Stimulated activated CD8-positive, alpha-beta memory T cell treated with anti-CD3 and anti-CD28 coated beads, Interleukin-12 subunit alpha, Interleukin-12 subunit beta, amount 100 ng/mL, for 24 hours (primary cell): ENCODE results near the gene NTM.

Experiments used
- DNase-seq: peaks from one replicate; pipeline ENCODE4 v3.0.0-alpha.2; 2020; ENCODE audit errors: extremely low read depth

The NTM gene

GRCh38 chr11:132114185-132114584, 743.8 kb downstream of the NTM start:
- DNase-seq: no peak

- DNase-seq: no peak
Measured at GRCh38 chr11:132114743-132115142, 744.3 kb downstream of the NTM start.

- DNase-seq: no peak
Measured at GRCh38 chr11:132115454-132115853, 745.0 kb downstream of the NTM start.

- DNase-seq: no peak
Measured at GRCh38 chr11:132116516-132116915, 746.1 kb downstream of the NTM start.

- no peak for DNase-seq
Measured at GRCh38 chr11:132118661-132119060, 748.2 kb downstream of the NTM start.

GRCh38 chr11:132119573-132119972, 749.2 kb downstream of the NTM start:
- DNase-seq: no peak

- DNase-seq: no peak
Measured at GRCh38 chr11:132122735-132123134, 752.3 kb downstream of the NTM start.

- DNase-seq: no peak
Measured at GRCh38 chr11:132123449-132123848, 753.0 kb downstream of the NTM start.

GRCh38 chr11:132123854-132124835, 753.7 kb downstream of the NTM start:
- DNase-seq: no peak

GRCh38 chr11:132125988-132126871, 755.8 kb downstream of the NTM start:
- no peak for DNase-seq

GRCh38 chr11:132126973-132127899, 756.8 kb downstream of the NTM start:
- no peak for DNase-seq

- no peak for DNase-seq
Measured at GRCh38 chr11:132127900-132128288, 757.5 kb downstream of the NTM start.

GRCh38 chr11:132131047-132131446, 760.6 kb downstream of the NTM start:
- DNase-seq: no peak

GRCh38 chr11:132131961-132132360, 761.5 kb downstream of the NTM start:
- DNase-seq: no peak

- no peak for DNase-seq
Measured at GRCh38 chr11:132134322-132134721, 763.9 kb downstream of the NTM start.

- no peak for DNase-seq
Measured at GRCh38 chr11:132137289-132137980, 767.0 kb downstream of the NTM start.

GRCh38 chr11:132137981-132138313, 767.5 kb downstream of the NTM start:
- no peak for DNase-seq

- DNase-seq: no peak
Measured at GRCh38 chr11:132139181-132139580, 768.8 kb downstream of the NTM start.

GRCh38 chr11:132140056-132140455, 769.6 kb downstream of the NTM start:
- DNase-seq: no peak

- no peak for DNase-seq
Measured at GRCh38 chr11:132142121-132142520, 771.7 kb downstream of the NTM start.

- no peak for DNase-seq
Measured at GRCh38 chr11:132142554-132142953, 772.1 kb downstream of the NTM start.
